ENCODE data around the gene PSMB7.
A peak's percentile ranks its signal among the peaks of the same experiment; 100 is the strongest.

Gene PSMB7

DNA sequence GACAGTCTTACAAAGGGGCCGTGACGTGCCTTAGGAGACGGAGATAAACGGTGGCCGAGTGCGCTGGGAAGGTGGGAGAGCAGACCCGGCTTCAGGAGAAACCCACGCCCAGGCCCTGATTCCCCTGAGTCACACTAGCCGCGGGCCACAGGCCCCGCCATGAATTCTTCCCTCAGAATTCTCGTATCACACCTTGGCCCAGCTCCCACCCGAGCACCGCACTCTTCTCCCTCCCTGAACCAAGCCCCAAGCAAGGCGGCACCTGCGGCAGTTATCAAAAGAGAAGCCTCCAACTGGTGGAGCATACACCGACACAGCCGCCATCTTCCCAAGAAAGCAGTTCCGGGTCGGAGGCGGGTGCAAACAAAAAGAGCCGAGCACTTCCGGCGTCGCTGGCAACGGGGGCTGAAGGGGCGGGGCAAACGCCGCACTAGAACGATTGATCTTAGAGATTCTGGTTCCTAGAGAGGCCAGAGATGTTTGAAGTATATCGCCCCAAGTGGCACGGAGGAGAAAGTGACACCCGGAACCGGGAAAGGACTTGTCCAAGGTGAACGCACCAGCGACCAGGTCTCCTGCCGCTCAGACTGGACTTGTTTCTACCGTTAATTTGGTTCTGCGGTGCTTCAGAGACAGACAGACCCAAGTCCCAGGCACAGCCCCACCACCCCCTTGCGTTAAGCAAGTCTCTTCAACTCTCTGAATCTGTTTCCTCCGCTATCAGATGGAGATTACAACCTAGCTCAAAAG is at the start of gene PSMB7:
TSS of gene PSMB7 (minus strand) at position 341 of the 750 bp plus-strand sequence. CDS start at position 324, 17 bp downstream.
- DNase-seq, result peak; percentile 99

DNA sequence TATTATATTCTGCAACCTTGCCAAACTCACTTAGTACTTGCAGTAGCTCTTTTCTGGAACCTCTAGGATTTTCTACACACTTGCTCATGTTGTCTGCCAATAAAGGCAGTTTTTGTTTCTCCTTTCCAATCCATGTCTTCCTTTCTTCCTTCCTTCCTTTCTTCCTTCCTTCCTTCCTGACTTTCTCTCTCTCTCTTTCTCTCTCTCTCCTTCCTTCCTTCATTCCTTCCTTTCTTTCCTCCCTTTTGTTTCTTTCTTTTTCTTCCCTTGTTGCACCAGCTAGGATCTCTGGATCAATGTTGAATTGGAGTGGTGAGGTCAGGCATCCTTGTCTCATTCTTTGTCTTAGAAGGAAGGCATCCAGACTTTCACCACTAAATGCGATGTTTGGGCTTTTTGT is 47.5 kb upstream of the PSMB7 start:
- DNase-seq, result no peak

DNA sequence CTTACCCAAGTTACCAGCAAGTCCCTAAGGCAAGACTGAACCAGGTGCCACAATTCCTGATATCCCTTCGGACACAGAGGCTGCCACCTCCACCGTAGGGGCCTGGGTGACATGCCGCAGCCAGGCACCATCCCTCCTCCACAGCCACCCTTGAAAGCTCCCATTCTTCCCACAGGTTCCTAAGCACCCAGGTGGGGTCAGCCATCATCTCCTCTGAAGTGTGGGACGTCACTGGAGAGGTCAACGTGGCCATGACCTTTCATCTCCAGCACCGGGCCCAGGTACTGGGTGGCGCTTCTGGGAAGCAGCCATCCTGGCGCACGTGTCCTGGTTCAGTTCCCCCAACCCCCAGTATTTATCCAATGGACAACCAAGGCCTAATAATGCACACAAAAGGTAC is 43.2 kb upstream of the PSMB7 start:
- no peak for DNase-seq

DNA sequence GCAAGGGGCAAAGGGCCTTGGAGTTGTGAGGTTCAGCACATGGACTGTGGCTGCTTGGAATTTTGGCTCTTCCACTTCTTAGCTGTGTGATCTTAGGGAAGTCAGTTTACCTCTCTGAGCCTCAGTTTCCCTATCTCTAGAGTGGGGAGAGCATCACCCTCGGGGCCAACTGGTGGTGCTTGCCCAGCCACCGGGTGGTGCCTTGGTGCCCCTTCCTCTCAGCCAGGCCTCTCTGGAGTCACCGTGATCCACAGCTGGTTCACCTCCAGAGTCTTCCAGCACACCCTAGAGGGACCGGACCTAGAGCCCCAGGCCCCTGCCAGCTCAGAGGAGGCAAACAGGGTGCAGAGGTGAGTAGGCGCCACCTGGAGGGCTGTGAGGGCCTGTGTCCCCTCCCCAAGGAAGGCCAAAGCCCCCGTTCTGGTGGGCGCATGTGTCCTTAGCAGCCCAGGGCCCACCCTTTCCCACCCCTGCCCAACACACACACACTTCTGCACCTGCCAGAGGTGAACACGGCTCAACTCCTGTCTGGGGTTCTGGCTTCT is 42.7 kb upstream of the PSMB7 start:
- DNase-seq, result no peak

DNA sequence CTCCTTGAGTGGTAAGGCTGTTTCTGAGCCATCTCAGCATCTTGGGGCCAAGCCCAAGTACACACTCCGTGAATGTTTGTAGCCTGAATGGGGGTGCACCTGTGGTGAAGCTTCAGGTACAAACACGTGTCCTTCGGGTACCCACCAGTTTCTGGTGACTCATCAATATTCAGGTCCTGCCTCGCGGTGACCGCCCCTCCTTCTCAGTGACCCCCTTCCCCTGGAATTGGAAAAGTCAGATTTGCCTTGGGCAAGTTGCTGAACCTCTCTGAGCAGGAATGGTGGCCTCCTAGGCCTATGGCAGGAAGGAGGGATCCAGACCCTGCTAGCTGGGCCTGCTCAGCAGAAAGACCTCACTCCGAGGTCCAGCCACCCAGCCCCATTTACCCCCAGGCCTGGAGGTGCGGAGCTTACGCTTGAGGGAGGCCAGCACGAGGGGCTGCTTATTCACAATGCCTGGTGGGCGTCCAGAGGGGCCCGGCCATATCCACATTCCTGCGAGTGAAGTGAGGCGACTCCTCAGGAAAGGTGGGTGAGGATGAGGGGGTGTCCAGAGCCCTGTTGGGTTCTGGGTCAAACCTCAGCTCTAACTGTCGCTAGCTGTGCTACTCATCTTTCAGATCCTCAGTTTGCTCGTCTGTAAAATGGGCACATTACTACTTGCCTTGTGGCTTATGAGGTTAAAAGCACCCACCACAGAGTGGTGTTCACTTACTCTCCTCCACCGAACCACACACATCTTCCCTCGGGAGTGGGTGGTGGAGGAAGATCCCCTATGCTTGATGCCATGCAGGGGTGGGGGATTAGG is 42.0 kb upstream of the PSMB7 start:
- peak; percentile 16 for DNase-seq

DNA sequence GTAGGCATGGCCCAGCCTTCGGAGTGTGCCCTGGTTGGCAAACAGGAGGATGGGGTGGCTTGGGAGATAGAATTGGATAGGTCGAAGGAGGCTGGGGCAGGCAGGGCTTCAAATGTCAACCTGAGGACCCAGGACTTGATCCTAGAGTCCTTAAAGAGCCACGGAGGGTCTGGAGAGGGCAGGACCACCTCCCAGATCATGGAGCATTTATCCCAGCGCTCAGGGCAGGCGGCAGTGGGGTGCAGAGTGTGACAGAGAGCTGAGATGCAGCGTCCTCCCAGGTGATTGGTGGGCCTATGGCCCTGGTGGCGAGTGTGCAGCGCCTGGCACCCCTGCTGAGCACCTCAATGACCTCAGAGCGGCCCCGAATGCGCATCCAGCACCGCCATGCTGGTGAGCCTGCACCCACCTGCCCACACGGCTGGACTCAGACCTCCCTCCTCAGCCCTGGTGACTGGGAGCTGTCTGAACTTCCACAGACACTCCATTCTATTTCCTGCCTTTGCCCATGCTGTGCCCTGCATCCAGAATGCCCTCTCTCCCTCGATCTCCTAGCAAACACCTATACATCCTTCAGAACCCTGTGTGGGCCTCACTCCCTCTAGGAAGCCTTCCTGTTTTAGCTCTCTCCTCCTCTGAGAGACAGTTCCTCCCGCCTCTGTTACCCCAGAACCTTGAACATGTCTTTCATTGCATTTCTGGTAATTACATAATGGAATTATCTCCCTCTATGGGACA is 41.3 kb upstream of the PSMB7 start:
- DNase-seq, result no peak

DNA sequence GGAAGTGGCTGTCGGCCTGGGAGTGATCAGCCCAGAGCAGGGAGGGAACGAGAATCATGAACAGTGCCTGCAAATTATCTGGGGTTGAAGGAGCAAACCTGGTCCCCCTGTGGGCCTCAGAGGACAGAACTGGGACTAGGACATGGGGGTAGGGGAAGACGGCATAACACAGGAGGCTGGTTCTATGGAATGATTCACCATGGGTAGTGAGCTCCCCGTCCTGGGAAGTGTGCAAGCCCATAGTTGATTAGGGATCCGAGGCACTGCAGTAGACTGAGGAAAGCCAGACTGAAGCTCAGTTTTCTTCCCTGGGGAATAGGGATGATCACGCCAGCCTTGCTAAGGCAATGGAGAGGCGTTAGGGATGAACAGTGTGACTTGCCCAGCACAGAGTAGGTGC is 40.6 kb upstream of the PSMB7 start:
- peak; percentile 22 for DNase-seq

DNA sequence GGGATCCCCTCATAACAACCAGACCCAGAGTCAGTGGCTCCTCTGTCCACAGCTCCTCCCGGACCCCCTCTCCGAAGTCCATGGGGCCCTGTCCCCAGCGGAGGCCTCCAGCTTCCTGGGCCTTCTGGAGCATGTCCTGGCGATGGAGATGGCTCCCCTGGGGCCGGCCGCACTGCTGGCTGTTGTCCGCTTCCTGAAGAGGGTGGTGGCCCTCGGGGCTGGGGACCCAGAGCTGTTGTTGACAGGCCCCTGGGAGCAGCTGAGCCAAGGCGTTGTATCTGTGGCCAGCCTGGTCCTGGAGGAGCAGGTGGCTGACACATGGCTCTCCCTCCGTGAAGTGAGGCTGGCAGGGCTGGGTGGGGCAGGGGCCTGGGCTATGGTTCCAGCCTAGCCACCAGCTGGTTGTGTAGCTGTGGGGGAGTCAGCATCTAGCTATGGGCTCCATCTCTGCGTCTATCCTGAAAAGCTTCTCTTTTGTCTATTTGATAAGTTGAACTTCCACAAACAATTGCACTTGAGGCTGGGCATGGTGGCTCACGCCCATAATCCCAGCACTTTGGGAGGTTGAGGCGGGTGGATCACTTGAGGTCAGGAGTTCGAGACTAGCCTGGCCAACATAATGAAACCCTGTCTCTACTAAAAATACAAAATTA is 39.7 kb upstream of the PSMB7 start:
- no peak for DNase-seq

DNA sequence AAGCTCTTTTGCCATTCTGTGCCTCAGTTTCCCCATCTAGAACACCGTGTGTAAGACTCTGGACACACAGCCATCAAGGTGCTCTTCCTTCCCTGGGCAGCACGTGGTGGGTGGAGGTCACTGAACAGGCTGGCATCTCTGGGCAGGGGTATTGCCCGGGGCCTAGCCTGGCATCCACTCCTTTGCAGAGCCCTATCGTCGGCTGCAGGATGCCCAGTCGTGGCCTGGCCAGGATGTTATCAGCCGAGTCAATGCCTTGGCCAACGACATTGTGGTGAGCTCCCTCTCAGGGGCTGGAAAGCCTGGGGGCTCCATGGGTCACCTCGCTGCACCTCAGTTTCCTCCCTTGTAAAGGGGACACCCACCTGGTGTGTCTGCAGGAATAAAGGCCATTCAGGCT is 39.1 kb upstream of the PSMB7 start:
- no peak for DNase-seq

DNA sequence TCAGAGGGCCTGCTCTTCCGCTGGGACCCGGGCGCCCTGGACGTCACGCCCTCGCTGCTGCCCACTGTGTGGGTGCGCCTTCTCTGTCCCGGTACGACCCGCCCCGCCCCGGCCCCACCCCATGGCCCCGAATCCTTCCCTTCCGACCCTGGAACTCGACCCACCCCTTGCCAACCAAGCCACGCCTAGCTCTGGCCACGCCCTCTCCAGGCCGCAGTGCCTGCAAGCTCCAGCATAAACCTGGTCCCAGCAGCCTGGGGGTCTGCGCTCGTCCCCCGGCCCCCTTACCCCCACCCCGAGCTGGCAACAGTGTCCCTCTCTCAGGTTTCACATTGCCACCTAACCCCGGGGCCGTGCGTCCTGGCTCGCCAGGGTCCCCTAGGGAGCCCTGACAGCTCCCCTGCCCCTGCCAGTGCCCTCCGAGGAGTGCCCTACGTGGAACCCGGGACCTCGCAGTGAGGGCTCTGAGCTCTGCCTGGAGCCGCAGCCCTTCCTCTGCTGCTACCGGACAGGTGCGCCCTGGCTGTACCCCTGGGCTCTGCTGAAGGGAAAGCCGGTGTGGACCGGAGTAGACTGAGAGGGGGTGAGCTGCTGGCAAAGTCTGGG is 38.4 kb upstream of the PSMB7 start:
- DNase-seq, result peak; percentile 52

DNA sequence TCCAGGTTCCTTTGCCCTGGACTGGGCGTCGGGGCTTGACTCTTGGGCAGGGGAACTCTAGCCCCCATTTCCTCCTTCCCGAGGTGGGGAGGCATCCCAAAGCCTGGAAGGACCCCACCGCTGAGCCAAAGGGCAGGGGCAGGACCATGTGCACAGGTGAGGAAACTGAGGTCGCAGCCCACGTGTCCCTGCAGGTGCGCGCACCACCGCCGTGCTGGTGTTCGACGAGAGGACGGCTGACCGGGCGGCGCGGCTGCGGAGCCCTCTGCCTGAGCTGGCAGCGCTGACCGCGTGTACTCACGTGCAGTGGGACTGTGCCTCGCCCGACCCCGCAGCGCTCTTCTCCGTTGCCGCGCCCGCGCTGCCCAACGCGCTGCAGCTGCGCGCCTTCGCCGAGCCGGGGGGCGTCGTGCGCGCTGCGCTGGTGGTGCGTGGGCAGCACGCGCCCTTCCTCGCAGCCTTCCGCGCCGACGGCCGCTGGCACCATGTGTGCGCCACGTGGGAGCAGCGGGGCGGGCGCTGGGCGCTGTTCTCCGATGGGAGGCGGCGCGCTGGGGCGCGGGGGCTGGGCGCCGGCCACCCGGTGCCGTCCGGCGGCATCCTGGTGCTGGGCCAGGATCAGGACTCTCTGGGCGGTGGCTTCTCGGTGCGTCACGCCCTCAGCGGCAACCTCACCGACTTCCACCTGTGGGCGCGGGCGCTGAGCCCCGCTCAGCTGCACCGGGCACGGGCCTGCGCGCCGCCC is 37.8 kb upstream of the PSMB7 start:
- DNase-seq, result no peak

DNA sequence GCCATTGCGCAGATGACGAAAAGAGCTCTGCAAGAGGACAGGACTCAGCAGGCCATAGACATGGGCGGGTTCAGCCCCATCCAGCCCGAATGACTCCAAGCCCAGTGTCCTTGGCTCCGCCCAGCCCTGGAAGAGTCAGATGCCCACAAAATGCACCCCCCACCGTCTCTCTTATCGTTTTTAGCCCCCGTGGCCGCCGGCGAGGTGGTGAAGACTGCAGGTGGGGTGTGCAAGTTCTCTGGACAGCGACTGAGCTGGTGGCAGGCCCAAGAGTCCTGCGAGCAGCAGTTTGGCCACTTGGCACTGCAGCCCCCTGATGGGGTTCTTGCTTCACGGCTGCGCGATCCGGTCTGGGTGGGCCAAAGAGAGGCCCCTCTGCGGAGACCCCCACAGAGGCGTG is 37.1 kb upstream of the PSMB7 start:
- no peak for DNase-seq

DNA sequence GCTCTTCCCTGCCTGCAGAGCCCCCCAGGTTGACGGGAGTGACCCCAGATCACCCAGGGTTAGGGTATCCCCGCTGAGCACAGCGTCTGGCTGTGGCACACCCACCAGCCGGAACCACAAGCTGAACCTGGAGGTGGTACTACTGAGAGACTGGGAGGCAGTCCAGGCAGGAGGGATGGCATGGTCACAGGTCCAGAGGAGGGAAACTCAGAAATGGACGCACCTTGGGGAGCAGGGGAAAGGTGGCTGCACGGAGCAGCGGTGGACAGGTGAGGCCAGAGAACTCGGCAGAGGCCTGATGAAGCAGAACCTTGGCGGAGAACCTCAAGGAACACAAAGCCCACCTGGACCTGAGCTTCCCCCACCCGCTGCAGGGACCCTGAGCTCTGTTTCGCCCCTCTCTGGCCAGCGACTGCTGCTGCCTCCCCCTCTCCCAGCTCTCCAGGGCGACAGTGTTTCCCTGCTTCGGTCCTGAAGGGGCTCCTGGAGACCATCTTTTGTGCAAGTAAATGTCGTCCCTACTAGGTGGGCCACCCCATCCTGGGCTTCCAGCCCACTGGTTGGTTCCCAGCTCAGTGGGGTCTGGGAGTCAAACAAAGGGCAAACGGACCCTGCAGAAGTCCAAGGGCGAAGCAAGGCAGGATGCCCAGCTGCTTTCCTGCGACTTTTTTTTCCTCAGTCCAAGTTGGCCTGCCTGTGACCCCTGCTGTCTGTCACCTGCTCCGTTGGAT is 35.9 kb upstream of the PSMB7 start:
- DNase-seq, result no peak

DNA sequence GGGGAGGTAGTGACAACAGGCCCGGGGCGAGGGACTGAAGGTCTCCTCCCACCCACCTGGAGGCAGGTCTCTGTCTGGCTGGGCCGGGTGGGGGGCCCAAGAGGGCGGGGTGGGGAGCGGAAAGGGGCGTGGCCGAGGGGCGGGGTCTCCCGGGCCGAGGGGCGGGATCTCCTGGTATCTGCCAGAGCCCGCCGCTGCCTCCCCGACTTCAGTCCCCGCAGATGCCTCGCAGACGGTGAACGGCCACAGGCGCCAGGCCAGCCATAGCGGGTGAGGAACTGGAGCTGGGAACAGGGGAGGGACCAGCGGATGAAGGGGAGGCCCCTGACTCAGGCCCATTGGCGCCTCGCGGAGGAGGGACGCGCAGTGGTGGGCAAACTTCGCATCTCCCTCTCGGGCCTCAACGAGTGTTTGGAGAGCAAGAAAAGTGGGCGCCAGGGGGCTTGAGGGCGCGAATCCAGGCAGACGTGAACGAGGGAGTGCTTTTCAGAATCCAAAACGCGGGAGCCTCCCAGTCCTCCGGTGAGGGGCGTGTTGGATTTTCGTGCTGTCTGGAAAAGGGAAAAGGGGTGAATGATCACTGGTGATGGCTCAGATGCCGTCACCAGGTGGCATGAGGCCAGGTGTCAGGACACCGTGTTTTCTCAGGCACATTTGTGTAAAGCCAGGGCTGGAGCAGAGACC is 35.1 kb upstream of the PSMB7 start, which contains the start of gene ADGRD2:
TSS of gene ADGRD2 (plus strand) at position 211 of the 684 bp plus-strand sequence. CDS start 1,216 bp downstream, outside the sequence.
- DNase-seq, result peak; percentile 62

DNA sequence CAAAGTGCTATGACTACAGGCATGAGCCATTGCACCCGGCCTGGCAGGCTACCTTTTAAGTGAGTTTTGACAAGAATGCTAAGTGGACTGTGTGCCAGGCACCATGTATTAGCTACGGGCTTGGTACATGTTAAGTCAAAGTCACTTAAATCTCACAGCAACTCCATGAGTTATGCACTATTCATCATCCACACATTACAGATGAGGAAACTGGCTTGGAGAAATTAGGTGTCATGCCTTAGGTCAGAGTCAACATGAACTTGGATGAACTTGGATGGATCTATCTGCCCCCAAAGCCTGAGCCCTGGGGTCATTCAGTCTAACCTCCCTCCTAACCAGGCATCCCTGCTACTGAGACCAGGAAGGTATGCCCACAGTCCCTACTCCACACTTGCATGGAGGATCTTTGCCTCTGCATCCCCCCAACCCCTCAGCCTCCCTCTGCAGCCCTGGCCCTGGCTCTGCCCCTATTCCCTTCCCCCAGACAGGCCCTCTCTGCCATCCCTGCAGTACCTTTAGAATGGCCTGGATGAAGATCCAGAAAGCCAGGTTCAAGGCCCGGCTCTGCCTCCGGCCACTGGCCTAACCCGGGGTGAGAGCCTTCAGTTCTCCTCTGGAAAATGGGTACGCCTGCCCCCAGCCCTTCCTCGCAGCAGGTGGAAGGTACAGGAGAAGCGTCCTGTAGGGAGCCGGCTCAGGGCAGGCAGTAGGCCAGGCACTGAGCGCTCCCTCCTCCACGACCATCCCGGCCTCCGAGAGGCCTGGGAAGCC is 34.3 kb upstream of the PSMB7 start:
- DNase-seq, result no peak

DNA sequence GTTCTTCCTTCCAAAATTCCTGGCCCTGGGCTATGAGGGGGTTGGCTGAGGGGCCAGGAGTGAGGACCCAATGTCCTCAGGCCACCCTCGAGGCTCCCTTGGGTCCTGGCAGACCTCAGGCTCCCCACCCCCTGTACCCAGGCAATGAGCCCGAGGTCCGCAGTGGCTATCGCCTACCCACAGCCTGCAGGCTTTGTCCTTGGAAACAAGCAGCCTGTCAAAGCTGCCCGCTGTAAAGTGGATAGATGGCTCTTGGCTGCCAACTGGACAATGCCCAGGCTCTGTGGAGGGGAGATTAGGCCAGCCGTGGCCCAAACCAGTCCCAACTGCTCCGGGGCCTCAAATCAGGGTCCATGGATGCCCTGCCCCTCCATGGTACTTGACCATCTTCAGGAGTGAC is 32.8 kb upstream of the PSMB7 start:
- no peak for DNase-seq

DNA sequence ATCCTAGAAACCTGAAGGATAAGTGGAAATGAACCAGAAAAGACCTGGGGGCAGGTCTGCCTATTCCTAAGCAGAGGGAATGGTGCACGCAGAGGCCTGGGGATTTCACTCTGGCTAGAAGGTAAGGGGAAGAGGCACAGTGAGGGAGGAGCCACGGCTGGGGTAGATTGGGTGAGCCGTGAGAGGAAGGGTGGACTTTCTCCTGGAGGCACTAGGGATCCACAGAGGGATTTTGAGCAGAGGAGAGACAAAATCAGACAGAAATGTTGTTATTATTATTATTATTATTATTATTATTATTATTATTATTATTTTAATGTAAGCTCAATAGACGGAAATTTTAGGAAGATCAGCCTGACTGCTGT is 32.0 kb upstream of the PSMB7 start:
- no peak for DNase-seq

DNA sequence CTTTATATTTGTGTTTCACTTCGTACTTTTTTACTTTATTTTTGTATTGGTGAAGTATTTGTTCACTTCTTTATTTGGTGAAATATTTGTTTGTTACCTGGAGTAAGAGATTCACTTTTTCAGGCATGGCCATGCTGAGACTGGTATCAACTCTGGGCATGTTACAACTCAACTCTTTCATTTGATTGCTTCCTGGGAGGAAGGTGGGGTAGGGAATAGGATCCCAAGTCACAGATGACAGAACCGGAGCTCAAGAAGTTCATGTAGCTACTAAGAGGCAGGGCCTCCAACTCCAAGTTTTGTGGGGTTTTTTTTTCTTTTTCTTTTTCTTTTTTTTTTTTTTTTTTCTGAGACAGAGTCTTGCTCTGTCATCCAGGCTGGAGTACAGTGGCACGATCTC is 28.9 kb upstream of the PSMB7 start:
- DNase-seq, result no peak

DNA sequence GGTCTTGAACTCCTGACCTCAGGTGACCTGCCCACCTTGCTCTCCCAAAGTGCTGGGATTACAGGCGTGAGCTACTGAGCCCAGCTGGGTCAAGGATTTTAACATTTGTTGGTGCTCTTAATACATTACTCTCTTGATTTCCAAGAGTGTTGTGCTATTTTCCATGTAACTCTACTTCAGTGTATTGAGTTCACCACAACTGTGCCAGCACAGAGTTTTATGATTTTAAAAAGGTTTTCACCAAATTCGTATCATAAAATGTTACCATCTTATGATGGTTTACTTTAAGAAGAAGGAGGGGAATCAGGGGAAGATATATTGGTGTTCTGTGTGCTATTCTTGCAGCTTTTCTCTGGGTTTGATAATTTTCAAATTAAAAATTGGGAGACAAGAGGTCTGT is 28.4 kb upstream of the PSMB7 start:
- DNase-seq, result no peak

All from NCI-H82 (cell line).